Measurements from ENCODE around the gene DPY19L1. TPM values are rescaled to one million over a fixed set of nuclear protein-coding genes. Genes with fewer than 3 reads are reported as not detected.

The DPY19L1 gene
- total RNA-seq, 1 experiment from 2014 or later = 71.7 TPM

DNA sequence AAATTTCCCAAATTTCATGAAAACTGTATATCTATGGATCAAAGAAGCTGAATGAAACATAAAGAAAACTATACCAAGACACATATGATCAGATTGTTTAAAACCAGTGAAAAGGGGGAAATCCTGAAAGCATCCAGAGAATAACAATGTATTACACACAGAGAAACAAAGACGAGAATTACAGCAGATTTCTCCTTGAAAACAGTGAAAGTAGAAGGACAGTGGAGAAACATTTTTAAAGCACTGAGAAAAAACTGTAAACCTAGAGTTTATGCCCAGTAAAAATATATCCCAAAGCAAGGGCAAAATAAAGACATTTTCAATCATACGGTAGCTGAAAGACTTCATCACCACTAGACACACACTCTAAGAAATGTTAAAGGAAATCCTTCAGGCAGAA lies 121.0 kb downstream of the DPY19L1 start:
- ChIA-PET POLR2A (no interaction called here), CTCF (no interaction called here), RAD21 (ENCODE audit: low non-redundant PET in 1 of 2, low total read pairs in 2 of 2, uncharacterized antibody in 2 of 2, unreplicated experiment in 2 of 2) (no interaction called here)
- ATAC-seq (no peak), DNase-seq (ENCODE audit: low read depth, low spot score) (no peak)
- H3K9me3 ChIP-seq (ENCODE audit: control insufficient read depth in 1 of 2, insufficient read depth in 1 of 2, low read depth in 1 of 2, low read length in 2 of 2) = no peaks in the 10 kb centered on the region
- no TSS peak for BruUV-seq (replicated peaks)
- H3K9ac ChIP-seq (ENCODE audit: low read length) = no peak overlapping the region
- TF ChIP-seq CBX3 (IDR thresholded peaks at IDR 0.05; ENCODE audit: low read depth) = peak; percentile 62; the same call in 1 of the 2 replicates
- no peak for TF ChIP-seq POLR2AphosphoS5 (IDR thresholded peaks at IDR 0.05; ENCODE audit: low read depth, low read length)
- intact Hi-C loops (cut with micrococcal nuclease) = loop anchor here (2.0 kb wide), 1 partner anchor 157 kb away; no protein-coding TSS in a partner anchor
- H3K4me3 ChIP-seq (replicated peaks in 1 of 2; ENCODE audit: low read depth in 1 of 2, low read length in 2 of 2) = no peak overlapping the region
- no peak overlapping the region for H3K4me2 ChIP-seq (ENCODE audit: low read length)
- H2AFZ ChIP-seq (ENCODE audit: low read depth, low read length, poor library complexity, severe bottlenecking) = no peak overlapping the region
- H4K20me1 ChIP-seq (ENCODE audit: insufficient read depth) = no peaks in the 10 kb centered on the region
- H3K27me3 ChIP-seq (ENCODE audit: insufficient read depth, low read length) = no peaks in the 10 kb centered on the region
- no peaks in the 10 kb centered on the region for H3K4me1 ChIP-seq (ENCODE audit: control insufficient read depth in 1 of 2, insufficient read depth in 2 of 2, low read length in 2 of 2)
- H3K79me2 ChIP-seq (ENCODE audit: insufficient read depth, low read length) = no peaks in the 10 kb centered on the region
- H3K9me2 ChIP-seq (ENCODE audit: insufficient read depth) = no peaks in the 10 kb centered on the region
- no peaks in the 10 kb centered on the region for H3K36me3 ChIP-seq (ENCODE audit: control insufficient read depth in 1 of 2, insufficient read depth in 2 of 2, low read length in 2 of 2)
- no peak overlapping the region for H3K27ac ChIP-seq (ENCODE audit: low read depth, low read length)

DNA sequence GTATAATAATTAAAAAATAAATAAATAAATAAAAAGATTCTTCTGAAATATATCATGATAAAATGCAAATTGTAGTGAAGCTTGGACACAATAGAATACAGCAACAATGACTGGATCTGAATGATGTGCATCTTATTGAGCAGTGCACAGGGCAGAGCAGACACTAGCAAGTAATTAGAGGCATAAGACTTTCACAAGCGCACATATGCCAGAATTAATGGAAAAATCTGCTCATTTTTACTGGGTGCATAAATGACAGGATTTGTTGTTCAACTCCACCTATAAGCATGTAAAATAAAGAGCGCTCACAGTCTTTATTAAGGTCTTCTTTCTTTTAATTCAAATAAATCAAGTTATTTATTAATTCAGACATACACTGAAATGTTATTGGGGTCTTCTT lies 125.0 kb downstream of the DPY19L1 start:
- H3K27ac ChIP-seq (ENCODE audit: low read depth, low read length) = no peak overlapping the region
- no peak overlapping the region for H2AFZ ChIP-seq (ENCODE audit: low read depth, low read length, poor library complexity, severe bottlenecking)
- no peaks in the 10 kb centered on the region for H3K9me3 ChIP-seq (ENCODE audit: control insufficient read depth in 1 of 2, insufficient read depth in 1 of 2, low read depth in 1 of 2, low read length in 2 of 2)
- H3K4me1 ChIP-seq (ENCODE audit: control insufficient read depth in 1 of 2, insufficient read depth in 2 of 2, low read length in 2 of 2) = no peaks in the 10 kb centered on the region
- H3K79me2 ChIP-seq (ENCODE audit: insufficient read depth, low read length) = no peaks in the 10 kb centered on the region
- H3K36me3 ChIP-seq (ENCODE audit: control insufficient read depth in 1 of 2, insufficient read depth in 2 of 2, low read length in 2 of 2) = no peaks in the 10 kb centered on the region
- no peak overlapping the region for H3K4me3 ChIP-seq (replicated peaks in 1 of 2; ENCODE audit: low read depth in 1 of 2, low read length in 2 of 2)
- intact Hi-C loops (cut with micrococcal nuclease) = no loop called here
- no peaks in the 10 kb centered on the region for H3K27me3 ChIP-seq (ENCODE audit: insufficient read depth, low read length)
- BruUV-seq (replicated peaks) = no TSS peak
- H3K4me2 ChIP-seq (ENCODE audit: low read length) = no peak overlapping the region
- no peak for ATAC-seq
- ChIA-PET POLR2A (no interaction called here), RAD21 (ENCODE audit: low non-redundant PET in 1 of 2, low total read pairs in 2 of 2, uncharacterized antibody in 2 of 2, unreplicated experiment in 2 of 2) (no interaction called here), CTCF (no interaction called here)
- no peak for DNase-seq (ENCODE audit: low read depth, low spot score)
- no peaks in the 10 kb centered on the region for H4K20me1 ChIP-seq (ENCODE audit: insufficient read depth)
- no peaks in the 10 kb centered on the region for H3K9me2 ChIP-seq (ENCODE audit: insufficient read depth)
- H3K9ac ChIP-seq (ENCODE audit: low read length) = no peak overlapping the region
- TF ChIP-seq, protein P1, sequence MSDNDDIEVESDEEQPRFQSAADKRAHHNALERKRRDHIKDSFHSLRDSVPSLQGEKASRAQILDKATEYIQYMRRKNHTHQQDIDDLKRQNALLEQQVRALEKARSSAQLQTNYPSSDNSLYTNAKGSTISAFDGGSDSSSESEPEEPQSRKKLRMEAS (IDR thresholded peaks at IDR 0.05) = no peak
- no peak for TF ChIP-seq POLR2AphosphoS5 (IDR thresholded peaks at IDR 0.05; ENCODE audit: low read depth, low read length)
- no peak for TF ChIP-seq YY1 (IDR thresholded peaks at IDR 0.05; ENCODE audit: extremely low read depth, insufficient replicate concordance, low read depth, low read length)
- TF ChIP-seq, protein P2, sequence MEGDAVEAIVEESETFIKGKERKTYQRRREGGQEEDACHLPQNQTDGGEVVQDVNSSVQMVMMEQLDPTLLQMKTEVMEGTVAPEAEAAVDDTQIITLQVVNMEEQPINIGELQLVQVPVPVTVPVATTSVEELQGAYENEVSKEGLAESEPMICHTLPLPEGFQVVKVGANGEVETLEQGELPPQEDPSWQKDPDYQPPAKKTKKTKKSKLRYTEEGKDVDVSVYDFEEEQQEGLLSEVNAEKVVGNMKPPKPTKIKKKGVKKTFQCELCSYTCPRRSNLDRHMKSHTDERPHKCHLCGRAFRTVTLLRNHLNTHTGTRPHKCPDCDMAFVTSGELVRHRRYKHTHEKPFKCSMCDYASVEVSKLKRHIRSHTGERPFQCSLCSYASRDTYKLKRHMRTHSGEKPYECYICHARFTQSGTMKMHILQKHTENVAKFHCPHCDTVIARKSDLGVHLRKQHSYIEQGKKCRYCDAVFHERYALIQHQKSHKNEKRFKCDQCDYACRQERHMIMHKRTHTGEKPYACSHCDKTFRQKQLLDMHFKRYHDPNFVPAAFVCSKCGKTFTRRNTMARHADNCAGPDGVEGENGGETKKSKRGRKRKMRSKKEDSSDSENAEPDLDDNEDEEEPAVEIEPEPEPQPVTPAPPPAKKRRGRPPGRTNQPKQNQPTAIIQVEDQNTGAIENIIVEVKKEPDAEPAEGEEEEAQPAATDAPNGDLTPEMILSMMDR (IDR thresholded peaks at IDR 0.05 in 2 of 3, conservative IDR thresholded peaks at IDR 0.05 in 1 of 3; ENCODE audit: borderline replicate concordance in 1 of 3, insufficient read depth in 1 of 3, low read depth in 2 of 3, low read length in 2 of 3) = no peak
- TF ChIP-seq, protein P3, sequence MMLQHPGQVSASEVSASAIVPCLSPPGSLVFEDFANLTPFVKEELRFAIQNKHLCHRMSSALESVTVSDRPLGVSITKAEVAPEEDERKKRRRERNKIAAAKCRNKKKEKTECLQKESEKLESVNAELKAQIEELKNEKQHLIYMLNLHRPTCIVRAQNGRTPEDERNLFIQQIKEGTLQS (IDR thresholded peaks at IDR 0.05) = no peak
- no peak for TF ChIP-seq EZH2phosphoT487 (IDR thresholded peaks at IDR 0.05; ENCODE audit: borderline replicate concordance)
- TF ChIP-seq, protein P4, sequence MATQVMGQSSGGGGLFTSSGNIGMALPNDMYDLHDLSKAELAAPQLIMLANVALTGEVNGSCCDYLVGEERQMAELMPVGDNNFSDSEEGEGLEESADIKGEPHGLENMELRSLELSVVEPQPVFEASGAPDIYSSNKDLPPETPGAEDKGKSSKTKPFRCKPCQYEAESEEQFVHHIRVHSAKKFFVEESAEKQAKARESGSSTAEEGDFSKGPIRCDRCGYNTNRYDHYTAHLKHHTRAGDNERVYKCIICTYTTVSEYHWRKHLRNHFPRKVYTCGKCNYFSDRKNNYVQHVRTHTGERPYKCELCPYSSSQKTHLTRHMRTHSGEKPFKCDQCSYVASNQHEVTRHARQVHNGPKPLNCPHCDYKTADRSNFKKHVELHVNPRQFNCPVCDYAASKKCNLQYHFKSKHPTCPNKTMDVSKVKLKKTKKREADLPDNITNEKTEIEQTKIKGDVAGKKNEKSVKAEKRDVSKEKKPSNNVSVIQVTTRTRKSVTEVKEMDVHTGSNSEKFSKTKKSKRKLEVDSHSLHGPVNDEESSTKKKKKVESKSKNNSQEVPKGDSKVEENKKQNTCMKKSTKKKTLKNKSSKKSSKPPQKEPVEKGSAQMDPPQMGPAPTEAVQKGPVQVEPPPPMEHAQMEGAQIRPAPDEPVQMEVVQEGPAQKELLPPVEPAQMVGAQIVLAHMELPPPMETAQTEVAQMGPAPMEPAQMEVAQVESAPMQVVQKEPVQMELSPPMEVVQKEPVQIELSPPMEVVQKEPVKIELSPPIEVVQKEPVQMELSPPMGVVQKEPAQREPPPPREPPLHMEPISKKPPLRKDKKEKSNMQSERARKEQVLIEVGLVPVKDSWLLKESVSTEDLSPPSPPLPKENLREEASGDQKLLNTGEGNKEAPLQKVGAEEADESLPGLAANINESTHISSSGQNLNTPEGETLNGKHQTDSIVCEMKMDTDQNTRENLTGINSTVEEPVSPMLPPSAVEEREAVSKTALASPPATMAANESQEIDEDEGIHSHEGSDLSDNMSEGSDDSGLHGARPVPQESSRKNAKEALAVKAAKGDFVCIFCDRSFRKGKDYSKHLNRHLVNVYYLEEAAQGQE (IDR thresholded peaks at IDR 0.05; ENCODE audit: low read depth) = no peak
- no peak for TF ChIP-seq EGR1 (IDR thresholded peaks at IDR 0.05; ENCODE audit: low read depth)
- TF ChIP-seq ZFX (IDR thresholded peaks at IDR 0.05) = no peak
- TF ChIP-seq EZH2 (IDR thresholded peaks at IDR 0.05) = no peak
- TF ChIP-seq TCF7L2 (IDR thresholded peaks at IDR 0.05; ENCODE audit: borderline replicate concordance, extremely low read depth, insufficient read depth, insufficient read length) = no peak
- no peak for TF ChIP-seq SP1 (IDR thresholded peaks at IDR 0.05; ENCODE audit: low read depth)
- TF ChIP-seq POLR2A (IDR thresholded peaks at IDR 0.05; ENCODE audit: borderline replicate concordance, extremely low read depth, insufficient read depth, insufficient read length) = no peak
- no peak for TF ChIP-seq SIN3A (IDR thresholded peaks at IDR 0.05; ENCODE audit: low read depth)

Measured in HCT116 (cell line).